ENCODE results near the gene SLC7A1. TPM values are rescaled to one million over a fixed set of nuclear protein-coding genes. Genes with fewer than 3 reads are reported as not detected.

SLC7A1 gene
- polyA plus RNA-seq, 4 donors, result 3.2 to 34.6 (median 7.5) TPM

DNA sequence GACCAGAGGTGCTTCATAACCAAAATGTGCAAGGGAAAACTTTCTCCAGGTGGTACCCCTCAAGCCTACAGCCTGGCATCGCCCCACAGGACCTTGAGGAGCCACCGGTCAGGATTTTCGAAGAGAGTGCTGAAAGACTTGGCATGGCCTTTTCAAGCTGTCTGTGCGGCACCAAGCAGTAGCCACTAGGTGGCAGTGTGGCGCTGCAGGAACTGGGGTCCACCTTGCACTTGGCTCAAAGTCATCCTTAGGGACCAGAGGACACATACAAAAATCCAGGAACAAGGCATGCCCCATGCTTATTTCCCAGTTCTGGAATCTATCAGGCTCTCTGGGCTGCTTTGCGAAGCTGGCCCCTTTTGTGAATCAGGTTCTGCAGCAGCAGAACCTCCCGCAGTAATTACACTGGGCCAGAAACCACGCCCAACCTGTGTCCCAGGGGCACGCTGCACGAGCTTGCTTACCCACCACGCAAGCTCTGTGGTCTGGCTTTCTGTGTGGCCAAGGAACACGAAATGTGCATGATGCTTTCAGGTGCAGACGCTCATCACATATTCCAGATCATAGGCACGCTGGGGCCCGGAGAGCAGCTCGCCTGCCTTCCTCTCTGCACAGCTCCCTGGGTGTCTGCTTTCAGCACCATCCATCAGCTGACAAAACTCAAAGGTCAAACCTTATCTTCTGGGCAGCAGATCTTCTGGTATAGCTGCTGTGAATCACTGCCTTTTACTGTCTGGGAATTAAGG lies 87.2 kb downstream of the SLC7A1 start:
- Histone ChIP-seq H3K9me3 (ENCODE audit: control insufficient read depth in 2 of 2, insufficient read depth in 1 of 2, low read depth in 1 of 2, low read length in 1 of 2) (no peaks in the 10 kb centered on the region), H3K4me1 (ENCODE audit: control insufficient read depth in 3 of 3, insufficient read depth in 2 of 3, low read depth in 1 of 3, low read length in 2 of 3) (peaks cover 0 to 11% (median 2%) of the 10 kb centered on the region in 3 donors), H3K27ac (ENCODE audit: low read depth in 1 of 3, low read length in 2 of 3) (peak overlapping the region in 1 of 3 donors; percentile 38), H3K27me3 (ENCODE audit: control insufficient read depth in 3 of 3, insufficient read depth in 3 of 3, low read length in 3 of 3) (peaks cover 0 to 4% (median 0%) of the 10 kb centered on the region in 3 donors), H3K4me3 (ENCODE audit: low read depth in 1 of 3, low read length in 3 of 3) (no peak overlapping the region), H3K36me3 (ENCODE audit: control insufficient read depth in 3 of 3, insufficient read depth in 2 of 3, low read depth in 1 of 3, low read length in 3 of 3) (peaks cover 0 to 21% (median 0%) of the 10 kb centered on the region in 3 donors)
- 10 to 33% (median 24%) methylated on average over 16 of the region's 16 CpGs for WGBS, 3 donors
- DNase-seq (peak; percentile 93), FAIRE-seq (no peak)

DNA sequence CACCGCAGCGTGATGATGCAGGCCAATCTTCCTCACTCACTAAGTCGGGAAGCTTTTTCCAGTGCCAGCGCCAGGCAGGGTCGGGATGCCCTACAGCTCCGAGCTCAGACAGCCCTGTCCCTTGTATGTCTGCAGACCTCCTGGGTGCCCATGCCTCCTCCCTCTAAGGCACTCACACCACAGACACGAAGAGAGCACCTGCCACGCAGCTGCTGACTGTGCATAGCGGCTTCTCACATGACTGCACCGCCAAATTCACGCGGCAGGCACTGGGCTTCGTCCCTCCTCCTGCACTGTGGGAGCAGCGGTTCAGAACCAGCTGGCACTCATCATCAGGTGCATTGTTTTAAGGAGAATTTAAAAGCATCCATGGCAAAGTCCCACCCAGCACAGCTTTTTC lies 88.1 kb downstream of the SLC7A1 start:
- Histone ChIP-seq H3K27me3 (ENCODE audit: control insufficient read depth in 3 of 3, insufficient read depth in 3 of 3, low read length in 3 of 3) (peaks cover 0 to 12% (median 0%) of the 10 kb centered on the region in 3 donors), H3K9me3 (ENCODE audit: control insufficient read depth in 2 of 2, insufficient read depth in 1 of 2, low read depth in 1 of 2, low read length in 1 of 2) (no peaks in the 10 kb centered on the region), H3K4me3 (ENCODE audit: low read depth in 1 of 3, low read length in 3 of 3) (no peak overlapping the region), H3K4me1 (ENCODE audit: control insufficient read depth in 3 of 3, insufficient read depth in 2 of 3, low read depth in 1 of 3, low read length in 2 of 3) (peaks cover 0 to 11% (median 2%) of the 10 kb centered on the region in 3 donors), H3K36me3 (ENCODE audit: control insufficient read depth in 3 of 3, insufficient read depth in 2 of 3, low read depth in 1 of 3, low read length in 3 of 3) (peaks cover 0 to 14% (median 0%) of the 10 kb centered on the region in 3 donors), H3K27ac (ENCODE audit: low read depth in 1 of 3, low read length in 2 of 3) (no peak overlapping the region)
- no peak for DNase-seq
- 70 to 72% (median 72%) methylated on average over 14 of the region's 14 CpGs for WGBS, 3 donors
- FAIRE-seq, result no peak

DNA sequence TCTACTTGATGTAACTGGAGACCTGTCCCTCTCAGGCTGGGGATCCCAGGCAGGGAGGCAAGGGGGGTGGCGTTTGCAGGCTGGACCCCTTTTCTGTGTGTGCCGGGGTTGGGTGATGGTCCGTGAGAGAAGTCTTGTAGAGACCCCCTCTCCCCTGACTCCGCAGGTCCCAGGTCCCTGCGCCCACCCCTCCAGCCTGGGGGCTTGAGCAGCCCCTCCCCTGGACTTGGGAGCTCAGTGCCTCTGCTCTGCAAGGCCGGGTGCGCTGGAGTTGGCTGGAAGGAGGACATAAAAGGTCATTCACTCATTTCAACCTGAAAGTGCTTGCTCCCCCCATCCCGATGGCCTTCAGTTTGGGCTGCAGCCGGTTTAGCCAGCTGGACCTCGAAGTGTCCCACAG lies 89.5 kb downstream of the SLC7A1 start:
- Histone ChIP-seq H3K36me3 (ENCODE audit: control insufficient read depth in 3 of 3, insufficient read depth in 2 of 3, low read depth in 1 of 3, low read length in 3 of 3) (peaks cover 0 to 8% (median 0%) of the 10 kb centered on the region in 3 donors), H3K4me3 (ENCODE audit: low read depth in 1 of 3, low read length in 3 of 3) (no peak overlapping the region), H3K4me1 (ENCODE audit: control insufficient read depth in 3 of 3, insufficient read depth in 2 of 3, low read depth in 1 of 3, low read length in 2 of 3) (peaks cover 0 to 11% (median 2%) of the 10 kb centered on the region in 3 donors), H3K27ac (ENCODE audit: low read depth in 1 of 3, low read length in 2 of 3) (no peak overlapping the region), H3K27me3 (ENCODE audit: control insufficient read depth in 3 of 3, insufficient read depth in 3 of 3, low read length in 3 of 3) (peaks cover 0 to 14% (median 0%) of the 10 kb centered on the region in 3 donors), H3K9me3 (ENCODE audit: control insufficient read depth in 2 of 2, insufficient read depth in 1 of 2, low read depth in 1 of 2, low read length in 1 of 2) (no peaks in the 10 kb centered on the region)
- DNase-seq (no peak), FAIRE-seq (no peak)
- 73 to 84% (median 76%) methylated on average over 10 of the region's 10 CpGs for WGBS, 3 donors

DNA sequence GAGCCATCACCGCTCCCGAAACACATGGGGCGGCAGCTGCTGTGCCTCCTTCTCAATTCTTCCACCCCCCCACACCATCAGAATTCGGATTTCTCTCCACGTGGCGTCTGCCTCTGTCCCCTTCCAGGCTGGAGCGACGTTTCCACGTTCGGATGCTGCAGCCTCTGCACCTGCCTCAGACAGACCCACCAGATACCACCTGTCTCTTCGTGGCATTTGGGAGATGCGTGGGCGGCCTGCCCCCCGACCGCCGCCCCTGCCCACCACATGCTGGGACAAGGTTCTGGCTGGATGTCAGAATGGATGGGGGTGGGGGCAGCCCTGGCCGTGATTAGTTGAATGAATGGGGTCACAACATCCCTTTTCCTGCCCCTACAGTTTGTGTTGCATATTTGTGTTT lies 90.0 kb downstream of the SLC7A1 start:
- Histone ChIP-seq H3K9me3 (ENCODE audit: control insufficient read depth in 2 of 2, insufficient read depth in 1 of 2, low read depth in 1 of 2, low read length in 1 of 2) (no peaks in the 10 kb centered on the region), H3K4me1 (ENCODE audit: control insufficient read depth in 3 of 3, insufficient read depth in 2 of 3, low read depth in 1 of 3, low read length in 2 of 3) (peaks cover 0 to 11% (median 2%) of the 10 kb centered on the region in 3 donors), H3K27me3 (ENCODE audit: control insufficient read depth in 3 of 3, insufficient read depth in 3 of 3, low read length in 3 of 3) (peaks cover 0 to 14% (median 0%) of the 10 kb centered on the region in 3 donors), H3K36me3 (ENCODE audit: control insufficient read depth in 3 of 3, insufficient read depth in 2 of 3, low read depth in 1 of 3, low read length in 3 of 3) (peaks cover 0 to 3% (median 0%) of the 10 kb centered on the region in 3 donors), H3K4me3 (ENCODE audit: low read depth in 1 of 3, low read length in 3 of 3) (no peak overlapping the region), H3K27ac (ENCODE audit: low read depth in 1 of 3, low read length in 2 of 3) (no peak overlapping the region)
- DNase-seq, result no peak
- WGBS, 3 donors, result 80 to 82% (median 82%) methylated on average over 17 of the region's 17 CpGs
- FAIRE-seq, result no peak

DNA sequence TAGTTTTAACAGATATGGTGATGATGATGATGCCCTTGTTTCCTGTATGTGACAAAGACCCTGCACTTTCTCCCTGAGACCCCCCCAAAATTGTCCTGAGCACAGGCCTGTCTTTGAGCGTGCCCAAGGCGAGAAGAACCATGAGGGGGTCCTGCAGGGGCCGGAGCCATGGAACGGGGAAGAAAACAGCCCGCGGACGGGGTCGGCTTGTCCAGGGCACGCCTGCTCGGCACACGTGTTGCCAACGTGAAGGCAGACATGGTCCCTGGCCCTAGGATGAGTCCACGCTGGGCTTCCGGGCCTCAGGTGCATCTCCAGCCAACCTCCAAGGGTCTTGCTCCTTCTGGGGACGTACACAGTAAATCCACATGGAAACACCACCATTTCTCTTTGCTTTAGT lies 90.8 kb downstream of the SLC7A1 start:
- no peak for FAIRE-seq

DNA sequence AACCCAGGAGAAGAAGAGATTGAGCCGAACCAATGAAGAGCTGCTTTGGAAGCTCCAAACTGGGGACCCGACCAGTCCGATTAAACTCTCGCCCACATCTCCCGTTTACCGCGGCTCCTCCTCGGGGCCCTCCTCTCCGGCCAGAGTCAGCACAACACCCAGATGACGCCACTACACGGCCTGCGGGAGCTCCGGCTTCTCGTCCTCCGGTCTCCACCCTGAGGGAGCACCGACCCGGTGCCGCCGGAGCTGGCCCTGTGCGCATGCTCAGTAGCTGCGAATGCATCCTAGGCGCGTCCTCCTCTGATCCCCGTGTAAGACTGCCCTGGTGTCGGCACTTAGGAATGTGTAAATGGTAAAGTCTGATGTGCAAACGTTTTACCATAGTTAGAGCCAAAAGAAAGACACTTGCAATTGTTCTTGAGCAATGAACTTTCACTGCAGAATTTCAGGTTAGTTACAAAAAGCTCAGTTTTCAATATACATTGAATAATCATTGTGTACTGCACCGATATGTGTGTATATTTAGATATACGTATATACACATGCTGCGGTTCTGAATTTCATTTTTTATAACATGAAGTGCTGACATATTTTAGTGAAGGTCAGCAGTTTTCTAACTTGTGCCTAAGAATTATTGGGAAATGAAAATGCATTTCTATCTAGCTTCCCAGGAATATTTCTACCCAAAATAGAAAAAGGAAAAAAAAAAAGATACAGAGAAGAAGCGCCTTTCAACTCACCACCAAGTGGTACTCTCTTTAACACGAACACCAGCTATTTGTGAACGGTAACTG lies 92.2 kb downstream of the SLC7A1 start:
- H3K36me3 ChIP-seq (ENCODE audit: control insufficient read depth in 3 of 3, insufficient read depth in 2 of 3, low read depth in 1 of 3, low read length in 3 of 3), result no peaks in the 10 kb centered on the region
- H3K9me3 ChIP-seq (ENCODE audit: control insufficient read depth in 2 of 2, insufficient read depth in 1 of 2, low read depth in 1 of 2, low read length in 1 of 2), result no peaks in the 10 kb centered on the region
- FAIRE-seq (no peak), DNase-seq (no peak)
- H3K27ac ChIP-seq (ENCODE audit: low read depth in 1 of 3, low read length in 2 of 3), result no peak overlapping the region
- WGBS, 3 donors, result 57 to 58% (median 58%) methylated on average over 32 of the region's 32 CpGs
- H3K27me3 ChIP-seq (ENCODE audit: control insufficient read depth in 3 of 3, insufficient read depth in 3 of 3, low read length in 3 of 3), result peaks cover 0 to 14% (median 0%) of the 10 kb centered on the region in 3 donors
- H3K4me3 ChIP-seq (ENCODE audit: low read depth in 1 of 3, low read length in 3 of 3), result no peak overlapping the region
- H3K4me1 ChIP-seq (ENCODE audit: control insufficient read depth in 3 of 3, insufficient read depth in 2 of 3, low read depth in 1 of 3, low read length in 2 of 3), result peaks cover 0 to under 1% (median 0%) of the 10 kb centered on the region in 3 donors

More for the DNA sequence above, 90.8 kb downstream of the SLC7A1 start:
- no peak overlapping the region for H3K4me3 ChIP-seq (ENCODE audit: low read depth in 1 of 3, low read length in 3 of 3)
- 90 to 94% (median 90%) methylated on average over 15 of the region's 15 CpGs for WGBS, 3 donors
- peaks cover 0 to 11% (median 2%) of the 10 kb centered on the region in 3 donors for H3K4me1 ChIP-seq (ENCODE audit: control insufficient read depth in 3 of 3, insufficient read depth in 2 of 3, low read depth in 1 of 3, low read length in 2 of 3)
- peaks cover 0 to 14% (median 0%) of the 10 kb centered on the region in 3 donors for H3K27me3 ChIP-seq (ENCODE audit: control insufficient read depth in 3 of 3, insufficient read depth in 3 of 3, low read length in 3 of 3)
- H3K27ac ChIP-seq (ENCODE audit: low read depth in 1 of 3, low read length in 2 of 3), result no peak overlapping the region
- no peak for DNase-seq
- no peaks in the 10 kb centered on the region for H3K36me3 ChIP-seq (ENCODE audit: control insufficient read depth in 3 of 3, insufficient read depth in 2 of 3, low read depth in 1 of 3, low read length in 3 of 3)
- H3K9me3 ChIP-seq (ENCODE audit: control insufficient read depth in 2 of 2, insufficient read depth in 1 of 2, low read depth in 1 of 2, low read length in 1 of 2), result no peaks in the 10 kb centered on the region

DNA sequence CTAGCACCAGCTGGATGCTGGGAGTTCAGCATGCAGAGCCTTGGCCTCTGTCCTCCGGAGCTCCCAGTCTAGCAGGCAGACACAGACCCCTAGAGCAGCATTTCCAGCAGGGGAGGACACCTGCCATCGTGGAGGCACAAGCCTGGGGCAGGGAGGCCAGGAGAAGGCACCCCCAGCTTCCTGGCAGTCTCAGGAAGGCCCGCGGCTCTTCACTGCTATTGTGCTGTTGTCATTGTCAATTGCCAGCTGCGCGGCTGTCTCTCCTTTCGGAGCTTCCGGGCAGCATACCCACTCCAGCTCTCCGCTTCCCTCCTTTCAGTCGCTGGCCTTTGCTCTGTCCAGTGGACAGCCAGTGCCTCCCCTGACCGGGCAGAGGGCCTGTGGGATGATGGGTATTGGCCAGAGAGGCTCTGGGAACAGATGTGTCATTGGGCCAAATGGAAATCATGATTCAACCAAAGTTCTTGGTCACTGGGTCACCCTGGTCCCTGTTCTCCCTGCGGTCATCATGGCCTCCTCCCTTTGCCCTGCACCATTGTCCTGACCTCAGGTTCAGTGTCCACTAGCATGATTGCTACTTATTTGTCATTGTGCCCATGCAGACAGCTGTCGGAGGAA lies 93.0 kb downstream of the SLC7A1 start:
- Histone ChIP-seq H3K27ac (ENCODE audit: low read depth in 1 of 3, low read length in 2 of 3) (no peak overlapping the region), H3K27me3 (ENCODE audit: control insufficient read depth in 3 of 3, insufficient read depth in 3 of 3, low read length in 3 of 3) (peaks cover 0 to 14% (median 0%) of the 10 kb centered on the region in 3 donors), H3K4me1 (ENCODE audit: control insufficient read depth in 3 of 3, insufficient read depth in 2 of 3, low read depth in 1 of 3, low read length in 2 of 3) (no peaks in the 10 kb centered on the region), H3K4me3 (ENCODE audit: low read depth in 1 of 3, low read length in 3 of 3) (no peak overlapping the region), H3K36me3 (ENCODE audit: control insufficient read depth in 3 of 3, insufficient read depth in 2 of 3, low read depth in 1 of 3, low read length in 3 of 3) (no peaks in the 10 kb centered on the region), H3K9me3 (ENCODE audit: control insufficient read depth in 2 of 2, insufficient read depth in 1 of 2, low read depth in 1 of 2, low read length in 1 of 2) (no peaks in the 10 kb centered on the region)
- no peak for FAIRE-seq
- WGBS, 3 donors, result 89 to 90% (median 90%) methylated on average over 13 of the region's 13 CpGs
- DNase-seq, result no peak

DNA sequence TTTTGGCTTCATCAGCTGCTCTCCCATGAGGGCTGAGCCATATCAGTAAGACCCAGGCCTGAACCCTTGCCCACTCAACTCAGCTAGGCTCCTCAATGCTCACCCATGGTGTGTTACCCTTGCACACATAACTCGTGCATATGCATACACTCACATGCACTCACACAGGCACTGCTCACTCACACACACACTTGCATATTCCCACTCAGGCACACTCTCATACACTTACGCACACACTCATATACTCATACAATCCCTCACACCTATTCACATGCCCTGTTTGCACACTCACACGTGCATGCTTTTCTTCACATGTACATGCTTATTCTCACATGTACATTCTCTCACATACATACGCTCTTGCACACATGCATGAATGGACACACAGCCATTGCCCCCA lies 93.8 kb downstream of the SLC7A1 start:
- no peak overlapping the region for H3K4me3 ChIP-seq (ENCODE audit: low read depth in 1 of 3, low read length in 3 of 3)
- FAIRE-seq (no peak), DNase-seq (no peak)
- H3K27ac ChIP-seq (ENCODE audit: low read depth in 1 of 3, low read length in 2 of 3), result no peak overlapping the region
- H3K9me3 ChIP-seq (ENCODE audit: control insufficient read depth in 2 of 2, insufficient read depth in 1 of 2, low read depth in 1 of 2, low read length in 1 of 2), result no peaks in the 10 kb centered on the region
- WGBS, 3 donors, result 88 to 92% (median 91%) methylated on average over 4 of the region's 4 CpGs
- H3K36me3 ChIP-seq (ENCODE audit: control insufficient read depth in 3 of 3, insufficient read depth in 2 of 3, low read depth in 1 of 3, low read length in 3 of 3), result no peaks in the 10 kb centered on the region
- H3K27me3 ChIP-seq (ENCODE audit: control insufficient read depth in 3 of 3, insufficient read depth in 3 of 3, low read length in 3 of 3), result peaks cover 0 to 17% (median 0%) of the 10 kb centered on the region in 3 donors
- peaks cover 0 to 3% (median 0%) of the 10 kb centered on the region in 3 donors for H3K4me1 ChIP-seq (ENCODE audit: control insufficient read depth in 3 of 3, insufficient read depth in 2 of 3, low read depth in 1 of 3, low read length in 2 of 3)
